CD4-positive, alpha-beta memory T cell (primary cell): ENCODE data around the gene CTDSPL. TPM values are rescaled to one million over a fixed set of nuclear protein-coding genes. Genes with fewer than 3 reads are reported as not detected.
"Not testable (repeated sequence)": the region's sequence is repeated elsewhere in the genome, so short reads cannot be mapped to it uniquely, and the experiment has no call there.

ENCODE experiments used
- CTCF ChIA-PET: fragments of 350-600 bp; sonication (Branson Sonifier 250); formaldehyde crosslinking; loops from one replicate; lab custom pipeline; 2021; ENCODE audit warnings: inconsistent platforms; ENCODE audit not compliant: partially characterized antibody; lab: Charles Lee
- POLR2A ChIA-PET: fragments of 350-600 bp; sonication (Branson Sonifier 250); formaldehyde crosslinking; loops from one replicate; lab custom pipeline; 2021; ENCODE audit not compliant: partially characterized antibody; lab: Charles Lee
- DNase-seq, 5 donors: peaks; one replicate each; pipeline versions ENCODE4 v3.0.0 to v3.0.0-alpha.2; 2020 to 2022; ENCODE audit warnings: mixed read lengths in 1 of 5
- H3K27ac ChIP-seq: one replicate; pipeline ENCODE4 v1.7.0; 2013; ENCODE audit warnings: low read depth, low read length
- H3K27me3 ChIP-seq: 2 replicates; pipeline ENCODE4 v1.7.0; 2013; ENCODE audit warnings: mild to moderate bottlenecking, low read length, moderate library complexity; ENCODE audit not compliant: insufficient read depth
- H3K36me3 ChIP-seq: 2 replicates; pipeline ENCODE4 v1.7.0; 2013; ENCODE audit warnings: mild to moderate bottlenecking, low read length, moderate library complexity; ENCODE audit not compliant: insufficient read depth
- H3K4me1 ChIP-seq: 2 replicates; pipeline ENCODE4 v1.7.0; 2013; ENCODE audit warnings: mild to moderate bottlenecking, low read length, moderate library complexity; ENCODE audit not compliant: insufficient read depth
- H3K4me3 ChIP-seq, 2 donors: one replicate each; pipeline ENCODE4 v1.7.0; 2013; ENCODE audit warnings: low read length in 2 of 2, mild to moderate bottlenecking in 1 of 2
- H3K9me3 ChIP-seq, 2 donors: one replicate each; pipeline ENCODE4 v1.7.0; 2013; ENCODE audit warnings: low read length in 2 of 2, control low read depth in 1 of 2; ENCODE audit not compliant: control insufficient read depth in 1 of 2
- H3K27ac Mint-ChIP-seq, 7 donors: one replicate each; pipeline ENCODE4 v1.8.0; 2020 to 2021; ENCODE audit warnings: mixed read lengths in 7 of 7, mild to moderate bottlenecking in 6 of 7, inconsistent platforms in 3 of 7, moderate library complexity in 3 of 7
- H3K27me3 Mint-ChIP-seq, 2 donors: one replicate each; pipeline ENCODE4 v1.8.0; 2020 to 2021; ENCODE audit warnings: mixed read lengths in 2 of 2
- H3K36me3 Mint-ChIP-seq, 2 donors: one replicate each; pipeline ENCODE4 v1.8.0; 2020 to 2021; ENCODE audit warnings: mixed read lengths in 2 of 2, inconsistent platforms in 1 of 2, mild to moderate bottlenecking in 1 of 2
- H3K4me1 Mint-ChIP-seq, 4 donors: one replicate each; pipeline ENCODE4 v1.8.0; 2020 to 2021; ENCODE audit warnings: mixed read lengths in 4 of 4, mild to moderate bottlenecking in 1 of 4
- H3K4me3 Mint-ChIP-seq, 8 donors: one replicate each; pipeline ENCODE4 v1.8.0; 2020 to 2021; ENCODE audit warnings: mixed read lengths in 8 of 8, mild to moderate bottlenecking in 7 of 8, moderate library complexity in 6 of 8, inconsistent platforms in 3 of 8
- H3K9me3 Mint-ChIP-seq, 8 donors: one replicate each; pipeline ENCODE4 v1.8.0; 2020 to 2021; ENCODE audit warnings: mixed read lengths in 8 of 8, mild to moderate bottlenecking in 5 of 8, inconsistent platforms in 3 of 8, moderate library complexity in 1 of 8
- intact Hi-C: fragments of 100-400 bp; cut with micrococcal nuclease; formaldehyde crosslinking; loops from one replicate; pipeline ENCODE4 v1.15.1; 2023
- polyA plus RNA-seq, 2 donors: library from polyadenylated mRNA; unstranded; fragments of 300-500 nt; fragmentation: Illumina TruSeq; gene quantifications; one replicate each; pipeline ENCODE4 v1.2.3, GENCODE V29; 2021
- total RNA-seq, 2 experiments: library from RNA; stranded (reverse); gene quantifications; one replicate each; pipeline ENCODE4 v1.2.3, GENCODE V29; 2021

CTDSPL gene
- total and polyA plus RNA-seq, 4 experiments from 2014 or later: 0.08 to 0.73 (median 0.61) TPM; not detected in 1

DNA sequence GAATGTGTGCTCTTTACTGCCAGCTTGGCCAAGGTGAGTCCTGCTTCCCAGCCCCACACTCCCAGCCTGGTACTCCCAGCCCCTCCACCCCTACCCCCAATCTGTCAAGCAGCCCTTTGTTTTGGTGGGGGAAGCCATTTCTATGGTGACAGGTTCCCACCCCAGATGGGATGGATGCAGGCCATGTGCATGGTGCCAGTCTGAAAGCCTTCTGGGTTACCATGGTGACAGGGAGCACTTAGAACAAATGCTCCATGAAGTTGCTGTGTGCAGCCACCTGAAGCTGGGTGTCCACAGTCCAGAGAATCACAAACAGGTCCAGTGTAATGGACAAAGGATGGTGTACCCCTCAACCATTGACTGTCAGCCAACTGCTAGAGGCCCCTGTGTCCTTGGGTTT, 109.8 kb downstream of the CTDSPL start:
- no peak for DNase-seq
- Mint-ChIP-seq H3K36me3 (no peaks in the 10 kb centered on the region), H3K9me3 (no peaks in the 10 kb centered on the region), H3K4me1 (peaks cover 3 to 5% (median 4%) of the 10 kb centered on the region in 4 donors), H3K4me3 (no peak overlapping the region), H3K27me3 (no peaks in the 10 kb centered on the region), H3K27ac (no peak overlapping the region)
- ChIA-PET CTCF (interaction anchor here (4.8 to 11.7 kb wide), 2 partner anchors 12 to 33 kb away, joined by 35 to 146 read pairs; no protein-coding TSS in a partner anchor), POLR2A (no interaction called here)
- Histone ChIP-seq H3K4me3 (no peak overlapping the region), H3K27me3 (no peaks in the 10 kb centered on the region), H3K36me3 (no peaks in the 10 kb centered on the region), H3K27ac (no peak overlapping the region), H3K4me1 (no peaks in the 10 kb centered on the region), H3K9me3 (no peaks in the 10 kb centered on the region)
- intact Hi-C loops: no loop called here

DNA sequence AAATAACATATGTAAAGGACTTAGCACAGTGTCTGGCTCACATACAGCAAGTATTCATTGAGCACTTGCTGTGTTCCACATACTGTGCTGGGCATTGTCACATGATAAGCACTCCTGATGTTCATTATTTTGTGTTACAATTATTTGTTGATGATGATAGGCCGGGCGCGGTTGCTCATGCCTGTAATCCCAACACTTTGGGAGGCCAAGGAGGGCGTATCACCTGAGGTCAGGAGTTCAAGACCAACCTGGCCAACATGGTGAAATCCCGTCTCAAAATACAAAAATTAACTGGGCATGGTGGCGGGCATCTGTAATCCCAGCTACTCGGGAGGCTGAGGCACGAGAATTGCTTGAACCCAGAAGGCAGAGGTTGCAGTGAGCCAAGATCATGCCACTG, 110.4 kb downstream of the CTDSPL start:
- DNase-seq, H3K4me3 Mint-ChIP-seq, intact Hi-C loops, H3K4me3 ChIP-seq, H3K9me3 Mint-ChIP-seq, H3K27ac ChIP-seq, H3K27me3 ChIP-seq, H3K27ac Mint-ChIP-seq, H3K4me1 ChIP-seq, H3K36me3 ChIP-seq, H3K36me3 Mint-ChIP-seq, H3K9me3 ChIP-seq, H3K27me3 Mint-ChIP-seq, H3K4me1 Mint-ChIP-seq: not testable (repeated sequence)
- CTCF ChIA-PET: interaction anchor here (4.8 to 11.7 kb wide), 2 partner anchors 12 to 32 kb away, joined by 35 to 146 read pairs; no protein-coding TSS in a partner anchor
- POLR2A ChIA-PET: interaction anchor here (0.6 kb wide), 1 partner anchor 165 kb away, joined by 4 read pairs; the partner anchor contains the start of gene ACAA1

DNA sequence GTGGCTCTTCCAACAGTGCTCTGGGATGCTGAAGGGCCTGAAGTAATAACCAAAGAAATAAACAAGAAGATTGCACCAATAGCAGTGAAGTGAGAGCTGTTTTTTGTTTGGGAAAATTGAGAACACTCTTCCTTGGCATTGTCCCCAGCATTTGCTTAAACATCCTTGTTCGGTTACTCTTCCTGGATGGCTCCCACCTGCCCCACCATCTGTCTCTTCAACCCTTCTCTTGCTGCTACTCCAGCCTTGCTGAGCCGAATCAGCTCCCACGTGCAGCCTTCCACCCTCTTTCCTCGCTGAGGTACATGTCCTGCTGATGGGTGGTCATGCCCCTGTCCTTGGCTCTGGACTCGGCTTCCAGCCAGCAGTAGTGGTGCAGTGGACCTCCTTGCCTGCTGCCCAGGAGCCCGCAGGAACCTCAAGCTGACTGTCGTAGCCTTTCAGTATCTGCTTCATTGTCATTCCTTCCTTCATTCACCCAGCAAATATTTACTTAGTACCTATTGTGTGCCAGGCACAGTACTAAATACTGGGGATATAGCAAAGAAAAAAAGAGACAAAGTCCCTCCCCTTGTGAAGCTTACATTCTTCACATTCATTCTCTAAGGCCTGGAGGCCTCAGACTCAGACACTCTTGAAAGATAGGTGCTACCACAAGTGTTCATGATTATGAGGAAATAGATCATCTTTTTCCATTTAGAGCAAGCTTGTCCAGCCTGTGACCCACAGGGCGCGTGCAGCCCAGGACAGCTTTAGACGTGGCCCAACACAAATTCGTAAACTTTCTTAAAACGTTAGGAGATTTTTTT, 111.8 kb downstream of the CTDSPL start:
- Histone ChIP-seq H3K27me3 (no peaks in the 10 kb centered on the region), H3K36me3 (no peaks in the 10 kb centered on the region), H3K4me1 (no peaks in the 10 kb centered on the region), H3K9me3 (no peaks in the 10 kb centered on the region), H3K4me3 (no peak overlapping the region), H3K27ac (no peak overlapping the region)
- Mint-ChIP-seq H3K4me1 (peaks cover 3 to 5% (median 4%) of the 10 kb centered on the region in 4 donors), H3K4me3 (no peak overlapping the region), H3K9me3 (no peaks in the 10 kb centered on the region), H3K27ac (no peak overlapping the region), H3K27me3 (no peaks in the 10 kb centered on the region), H3K36me3 (no peaks in the 10 kb centered on the region)
- ChIA-PET POLR2A (interaction anchor here (1.8 to 2.3 kb wide), 4 partner anchors 23 to 34 kb away, joined by 8 to 14 read pairs (median 12); no protein-coding TSS in a partner anchor), CTCF (interaction anchor here (0.9 to 11.7 kb wide), 23 partner anchors 9 to 688 kb away, joined by 3 to 146 read pairs (median 7); partner anchors contain the start of genes DLEC1 and XYLB)
- intact Hi-C loops: loop anchor here (1.0 kb wide), 5 partner anchors 30 to 682 kb away; partner anchors contain the start of gene XYLB
- DNase-seq: no peak

DNA sequence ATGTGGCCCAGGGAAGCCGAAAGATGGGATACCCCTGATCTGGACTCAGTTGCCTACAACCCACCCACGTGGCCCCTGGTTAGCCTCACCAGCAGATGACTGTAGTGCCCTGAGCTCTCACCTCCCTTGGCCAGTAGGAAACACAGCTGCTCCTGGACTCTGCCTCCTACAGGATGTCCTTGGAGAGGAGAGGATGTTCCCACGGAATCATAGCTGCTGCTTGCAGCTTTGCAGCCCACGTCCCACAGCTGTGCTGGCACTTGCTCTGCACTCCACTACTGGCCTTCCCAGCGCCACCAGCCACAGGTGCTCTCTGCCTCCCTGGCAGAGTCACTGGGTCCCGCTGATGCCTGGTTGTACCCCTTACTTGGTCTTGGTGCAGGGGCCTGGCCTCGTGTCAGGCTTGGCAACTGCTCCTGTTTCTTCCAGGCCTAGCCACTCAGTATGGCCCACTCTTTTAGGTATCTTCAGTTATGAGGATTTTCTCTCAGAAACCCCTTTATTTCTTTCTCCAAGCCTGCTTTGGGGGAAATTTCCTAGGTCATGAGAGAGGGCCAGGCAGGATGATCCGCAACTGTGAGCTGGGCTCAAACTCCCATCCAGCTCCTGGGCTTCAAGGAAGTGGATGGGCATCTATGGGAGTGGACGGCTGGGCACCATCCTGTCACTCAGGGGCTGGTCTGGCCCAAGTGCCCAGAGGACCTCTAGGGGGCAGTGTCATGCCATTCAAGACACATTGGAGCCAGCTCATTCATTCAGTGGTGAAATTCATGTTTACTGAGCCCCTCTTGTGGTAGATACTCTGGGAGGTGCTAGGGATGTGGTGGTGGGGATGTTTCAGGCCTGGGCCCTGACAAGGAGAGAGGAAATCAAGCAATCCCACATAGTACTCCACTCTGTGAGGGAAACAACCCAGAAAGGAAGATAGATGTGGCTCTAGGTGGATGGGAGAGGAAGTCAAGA, 112.7 kb downstream of the CTDSPL start:
- no peaks in the 10 kb centered on the region for H3K9me3 Mint-ChIP-seq
- DNase-seq: peak; percentile 62 to 73 (median 69)
- Histone ChIP-seq H3K27me3 (no peaks in the 10 kb centered on the region), H3K4me3 (no peak overlapping the region), H3K27ac (no peak overlapping the region), H3K9me3 (no peaks in the 10 kb centered on the region), H3K36me3 (no peaks in the 10 kb centered on the region), H3K4me1 (no peaks in the 10 kb centered on the region)
- H3K36me3 Mint-ChIP-seq: no peaks in the 10 kb centered on the region
- peaks cover 0 to 2% of the 10 kb centered on the region in 2 donors for H3K27me3 Mint-ChIP-seq
- POLR2A ChIA-PET: interaction anchor here (0.6 to 2.3 kb wide), 7 partner anchors 22 to 156 kb away, joined by 3 to 14 read pairs (median 8); partner anchors contain the start of gene DLEC1
- peaks cover 3 to 5% (median 4%) of the 10 kb centered on the region in 4 donors for H3K4me1 Mint-ChIP-seq
- CTCF ChIA-PET: interaction anchor here (0.6 to 11.7 kb wide), 38 partner anchors 10 to 699 kb away, joined by 3 to 146 read pairs (median 4); partner anchors contain the start of genes DLEC1 and XYLB
- no peak overlapping the region for H3K4me3 Mint-ChIP-seq
- peak overlapping the region in 3 of 7 donors; percentile 59 to 84 (median 81) for H3K27ac Mint-ChIP-seq
- intact Hi-C loops: loop anchor here (1.0 kb wide), 5 partner anchors 29 to 681 kb away; partner anchors contain the start of gene XYLB

DNA sequence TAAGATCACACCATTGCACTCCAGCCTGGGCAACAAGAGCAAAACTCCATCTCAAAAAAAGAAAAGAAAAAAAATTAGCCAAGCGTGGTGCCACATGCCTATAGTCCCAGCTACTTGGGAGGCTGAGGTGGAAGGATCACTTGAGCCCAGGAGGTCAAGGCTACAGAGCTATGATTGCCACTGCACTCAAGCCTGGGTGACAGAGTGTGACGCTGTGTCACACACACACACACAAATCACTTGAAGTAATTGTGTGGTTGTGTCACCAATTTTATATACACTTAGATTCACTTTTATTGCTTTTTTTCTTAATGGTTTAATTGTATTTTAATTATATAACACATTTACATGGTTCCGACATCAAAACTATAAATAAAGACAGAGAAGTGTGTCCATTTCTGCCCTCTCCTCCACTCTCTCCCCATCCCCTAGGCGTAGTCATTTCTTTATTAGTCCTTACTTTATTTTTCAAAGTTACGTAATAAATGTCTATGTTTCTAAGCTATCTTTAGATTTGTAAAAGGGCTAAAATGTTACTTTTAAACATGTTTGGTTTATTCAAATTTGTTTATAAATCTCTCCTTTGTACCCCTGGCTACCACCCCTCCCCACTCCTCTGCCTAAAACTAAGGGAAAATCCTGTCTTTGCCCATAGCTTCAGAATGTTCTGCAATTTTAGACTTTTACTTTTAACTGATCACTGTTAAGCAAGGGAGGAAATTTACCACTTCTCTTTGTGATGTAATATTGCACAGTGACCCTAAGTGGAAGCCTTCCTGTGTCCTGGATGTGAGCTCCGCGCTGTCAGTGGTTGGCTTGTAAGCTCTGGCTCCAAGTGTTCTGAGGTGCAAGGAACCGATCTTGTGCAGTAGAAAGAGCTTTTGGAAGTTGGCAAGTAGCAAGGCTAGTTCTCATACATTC, 118.1 kb downstream of the CTDSPL start:
- H3K4me1 ChIP-seq: no peaks in the 10 kb centered on the region
- DNase-seq: no peak
- ChIA-PET CTCF (interaction anchor here (0.8 to 7.8 kb wide), 7 partner anchors 15 to 501 kb away, joined by 3 to 59 read pairs (median 4); partner anchors contain the start of gene DLEC1), POLR2A (no interaction called here)
- Mint-ChIP-seq H3K9me3 (no peaks in the 10 kb centered on the region), H3K27me3 (peaks cover 0 to 3% of the 10 kb centered on the region in 2 donors), H3K4me1 (peaks cover 1 to 2% (median 1%) of the 10 kb centered on the region in 4 donors), H3K4me3 (no peak overlapping the region), H3K36me3 (no peaks in the 10 kb centered on the region), H3K27ac (no peak overlapping the region)
- H3K9me3 ChIP-seq: no peaks in the 10 kb centered on the region
- H3K36me3 ChIP-seq: no peaks in the 10 kb centered on the region
- H3K4me3 ChIP-seq: no peak overlapping the region
- H3K27ac ChIP-seq: no peak overlapping the region
- H3K27me3 ChIP-seq: no peaks in the 10 kb centered on the region
- intact Hi-C loops: no loop called here
